GM12873 (cell line): Measurements from ENCODE around the gene SLC15A4.

Experiments used
- TF ChIP-seq, protein P1 (sequence below): IDR thresholded peaks from 2 replicates; pipeline ENCODE4 v1.5.1; 2012; ENCODE audit warnings: low read depth, mild to moderate bottlenecking, moderate library complexity, low read length, control low read depth; ENCODE audit not compliant: insufficient read depth; ENCODE audit errors: missing control alignments

The SLC15A4 gene

DNA sequence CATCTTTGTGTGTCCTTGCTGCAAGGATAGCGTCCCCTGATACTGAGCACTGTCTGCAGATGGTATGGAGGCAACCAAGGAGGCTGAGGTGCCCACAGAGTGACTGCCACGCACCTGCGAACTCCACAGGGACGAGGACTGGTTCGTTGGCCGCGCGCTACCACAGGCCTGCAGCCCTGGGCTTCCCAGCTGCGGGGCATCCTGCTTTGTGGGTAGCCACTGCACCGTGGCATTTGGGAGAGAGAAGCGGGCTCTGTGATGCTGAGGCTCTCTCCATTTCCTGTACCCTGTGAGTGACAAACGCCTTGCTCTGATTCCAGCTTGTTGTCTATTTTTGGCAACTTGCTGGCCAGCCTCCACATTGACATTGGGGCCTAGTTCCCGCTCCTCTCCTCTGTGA is 76.3 kb downstream of the SLC15A4 start:
- TF ChIP-seq, protein P1, sequence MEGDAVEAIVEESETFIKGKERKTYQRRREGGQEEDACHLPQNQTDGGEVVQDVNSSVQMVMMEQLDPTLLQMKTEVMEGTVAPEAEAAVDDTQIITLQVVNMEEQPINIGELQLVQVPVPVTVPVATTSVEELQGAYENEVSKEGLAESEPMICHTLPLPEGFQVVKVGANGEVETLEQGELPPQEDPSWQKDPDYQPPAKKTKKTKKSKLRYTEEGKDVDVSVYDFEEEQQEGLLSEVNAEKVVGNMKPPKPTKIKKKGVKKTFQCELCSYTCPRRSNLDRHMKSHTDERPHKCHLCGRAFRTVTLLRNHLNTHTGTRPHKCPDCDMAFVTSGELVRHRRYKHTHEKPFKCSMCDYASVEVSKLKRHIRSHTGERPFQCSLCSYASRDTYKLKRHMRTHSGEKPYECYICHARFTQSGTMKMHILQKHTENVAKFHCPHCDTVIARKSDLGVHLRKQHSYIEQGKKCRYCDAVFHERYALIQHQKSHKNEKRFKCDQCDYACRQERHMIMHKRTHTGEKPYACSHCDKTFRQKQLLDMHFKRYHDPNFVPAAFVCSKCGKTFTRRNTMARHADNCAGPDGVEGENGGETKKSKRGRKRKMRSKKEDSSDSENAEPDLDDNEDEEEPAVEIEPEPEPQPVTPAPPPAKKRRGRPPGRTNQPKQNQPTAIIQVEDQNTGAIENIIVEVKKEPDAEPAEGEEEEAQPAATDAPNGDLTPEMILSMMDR, result no peak

DNA sequence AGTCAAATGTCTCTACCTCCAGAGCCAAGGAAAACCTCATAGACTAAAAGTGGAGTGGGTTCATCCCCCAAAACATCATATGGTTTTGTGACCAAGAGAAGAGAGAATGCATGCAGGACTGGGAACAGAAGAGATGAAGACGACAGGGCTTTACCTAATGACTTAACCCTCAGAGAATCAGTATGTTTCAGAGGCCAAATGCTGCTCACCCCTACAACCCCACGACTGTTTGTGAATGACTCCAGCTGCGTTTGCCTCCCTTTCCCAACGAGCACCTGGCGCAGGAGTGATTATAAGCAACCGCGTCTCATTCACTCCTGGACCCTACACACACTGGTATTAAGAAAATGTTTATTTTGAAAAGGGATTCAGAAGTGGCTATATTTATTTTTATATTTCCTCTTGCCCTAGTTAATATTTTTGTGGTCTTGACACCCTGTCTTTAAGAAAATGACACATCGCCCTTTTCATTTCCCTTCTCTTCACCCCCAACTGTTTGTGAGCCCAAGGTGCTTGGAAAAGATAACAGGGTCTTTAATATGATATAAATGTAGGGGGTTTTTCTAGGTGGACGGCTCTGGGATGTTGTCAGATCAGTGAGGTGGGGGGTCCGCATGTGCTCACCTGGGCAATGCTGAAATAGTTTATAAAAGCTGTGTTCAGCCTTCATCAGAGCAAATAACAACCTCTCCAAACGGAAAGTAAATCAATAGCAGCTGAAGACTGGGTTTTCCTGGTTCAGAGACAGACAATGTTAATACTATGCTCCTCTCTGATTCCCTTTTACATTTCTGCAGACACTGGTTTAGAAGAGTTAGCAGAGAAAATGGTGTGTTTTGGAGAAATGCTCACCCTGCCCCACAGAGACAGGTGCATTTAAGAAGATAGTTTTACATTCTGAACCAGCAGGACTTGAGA is 77.7 kb downstream of the SLC15A4 start:
- TF ChIP-seq, protein P1, result no peak

DNA sequence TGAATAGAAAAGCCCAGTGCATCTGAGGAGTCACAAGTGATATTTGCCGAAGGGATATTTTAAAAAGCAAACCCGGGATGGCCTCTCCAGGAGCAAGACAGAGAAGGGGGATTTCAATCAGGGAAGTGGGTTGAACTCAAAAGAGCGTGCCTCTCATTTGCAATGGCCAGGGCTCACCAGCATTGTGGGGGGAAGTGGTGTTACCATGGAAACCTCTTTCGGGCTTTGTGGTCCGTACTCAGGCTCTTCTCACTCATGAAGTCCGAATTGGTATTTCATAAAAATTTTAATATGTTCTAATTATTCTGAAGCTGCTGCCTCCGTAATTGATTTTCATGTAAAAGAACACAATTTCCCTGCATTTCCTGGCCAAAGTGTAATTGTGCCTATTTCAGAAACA is 79.8 kb downstream of the SLC15A4 start:
- TF ChIP-seq, protein P1, result no peak
